T-cell (primary cell): ENCODE measurements around the gene CCDC136. TPM values are rescaled to one million over a fixed set of nuclear protein-coding genes. Genes with fewer than 3 reads are reported as not detected.

Source experiments
- ATAC-seq, 4 experiments: fragments of 200-7000 bp in 3 of 4; fragments of 150-1000 bp in 1 of 4; cut with Tn5 transposase; replicated peaks in 1 of 4; 1 replicate in 3 of 4; 2 replicates in 1 of 4; pipeline ENCODE4 v1.10.0; 2021; ENCODE audit warnings: moderate library complexity in 3 of 4, mild to moderate bottlenecking in 2 of 4, moderate number of reproducible peaks in 1 of 4
- CTCF ChIA-PET, 2 donors: fragments of 300-600 bp; sonication (Branson Sonifier 250); formaldehyde crosslinking; loops; one replicate each; lab custom pipeline; 2022; ENCODE audit warnings: antibody characterized with exemption in 2 of 2; lab: Charles Lee
- POLR2A ChIA-PET, 2 donors: fragments of 300-600 bp; sonication (Branson Sonifier 250); formaldehyde crosslinking; loops; one replicate each; lab custom pipeline; 2022; ENCODE audit warnings: antibody characterized with exemption in 2 of 2; lab: Charles Lee
- DNase-seq, 35 experiments: peaks; one replicate each; pipeline versions ENCODE4 v3.0.0 to v3.0.0-alpha.2; 2013 to 2023
- H3K27ac ChIP-seq: one replicate; pipeline ENCODE4 v1.5.1; 2013; ENCODE audit warnings: low read length
- H3K27me3 ChIP-seq, 2 experiments: replicated peaks in 1 of 2; 1 replicate in 1 of 2; 2 replicates in 1 of 2; pipeline versions ENCODE4 v1.6.1 to v1.7.0; 2013; ENCODE audit warnings: low read length in 1 of 2, mixed read lengths in 1 of 2; ENCODE audit not compliant: control insufficient read depth in 2 of 2, insufficient read depth in 2 of 2; ENCODE audit errors: extremely low read depth in 1 of 2
- H3K36me3 ChIP-seq, 2 donors: 1 replicate in 1 of 2; 2 replicates in 1 of 2; pipeline versions ENCODE4 v1.6.1 to v1.7.0; 2013; ENCODE audit warnings: low read length in 1 of 2; ENCODE audit not compliant: control insufficient read depth in 2 of 2, insufficient read depth in 1 of 2; ENCODE audit errors: extremely low read depth in 1 of 2
- H3K4me1 ChIP-seq, 2 experiments: 1 replicate in 1 of 2; 2 replicates in 1 of 2; pipeline versions ENCODE4 v1.6.1 to v1.7.0; 2013; ENCODE audit warnings: low read length in 2 of 2, mixed read lengths in 1 of 2; ENCODE audit not compliant: insufficient read depth in 2 of 2, control insufficient read depth in 1 of 2; ENCODE audit errors: extremely low read depth in 1 of 2
- H3K4me3 ChIP-seq, 2 donors: 1 replicate in 1 of 2; 2 replicates in 1 of 2; pipeline versions ENCODE4 v1.5.1 to v1.7.0; 2013; ENCODE audit warnings: mild to moderate bottlenecking in 2 of 2, low read length in 1 of 2, moderate library complexity in 1 of 2; ENCODE audit not compliant: control insufficient read depth in 1 of 2; ENCODE audit errors: extremely low read depth in 1 of 2
- H3K9me3 ChIP-seq: 2 replicates; pipeline ENCODE4 v1.7.0; 2013
- H3K27ac Mint-ChIP-seq, 2 donors: one replicate each; pipeline ENCODE4 v1.8.0; 2020 to 2021; ENCODE audit warnings: mild to moderate bottlenecking in 2 of 2, mixed read lengths in 2 of 2
- H3K27me3 Mint-ChIP-seq, 2 donors: one replicate each; pipeline ENCODE4 v1.8.0; 2021 to 2022; ENCODE audit warnings: mixed read lengths in 2 of 2
- H3K36me3 Mint-ChIP-seq: one replicate; pipeline ENCODE4 v1.8.0; 2021; ENCODE audit warnings: mixed read lengths
- H3K4me1 Mint-ChIP-seq, 3 donors: one replicate each; pipeline ENCODE4 v1.8.0; 2020 to 2022; ENCODE audit warnings: mixed read lengths in 3 of 3, mild to moderate bottlenecking in 1 of 3
- H3K4me3 Mint-ChIP-seq, 3 donors: one replicate each; pipeline ENCODE4 v1.8.0; 2020 to 2022; ENCODE audit warnings: mild to moderate bottlenecking in 3 of 3, mixed read lengths in 3 of 3, moderate library complexity in 3 of 3
- H3K9me3 Mint-ChIP-seq, 3 donors: one replicate each; pipeline ENCODE4 v1.8.0; 2020 to 2022; ENCODE audit warnings: mixed read lengths in 3 of 3
- WGBS: methylation state at CpG from one replicate; pipeline ENCODE4 v1.1.5; 2013; ENCODE audit warnings: missing lambda C conversion rate; ENCODE audit not compliant: insufficient coverage; 5-methylcytosine and 5-hydroxymethylcytosine counted together
- total RNA-seq, 35 experiments: library from RNA in 6 of 35; stranded (reverse) in 6 of 35; fragments of 120-200 nt in 1 of 35; gene quantifications; one replicate each; pipeline versions ENCODE4 v1.2.1 to v1.2.4 and lab custom pipeline; 2013 to 2026

CCDC136 gene
- total RNA-seq, 5 donors from 2014 or later (not counting 1 experiment from before 2014, with no cell fraction given): 7.6 to 15.7 (median 14.6) TPM

- H3K4me3 Mint-ChIP-seq: no peak overlapping the region
- no peaks in the 10 kb centered on the region for H3K36me3 Mint-ChIP-seq
- DNase-seq (no peak), ATAC-seq (no peak)
- whole genome bisulfite sequencing: 87% methylated on average over 28 of the region's 38 CpGs
- Histone ChIP-seq H3K27me3 (peaks cover 0 to 9% of the 10 kb centered on the region in 2 experiments), H3K4me1 (peaks cover 0 to 6% of the 10 kb centered on the region in 2 experiments), H3K27ac (no peak overlapping the region), H3K36me3 (no peaks in the 10 kb centered on the region), H3K4me3 (no peak overlapping the region), H3K9me3 (no peaks in the 10 kb centered on the region)
- ChIA-PET POLR2A (no interaction called here), CTCF (interaction anchor here in 1 of 2 donors (1.0 kb wide), 1 partner anchor 20 kb away, joined by 3 read pairs; the partner anchor contains the start of gene ATP6V1F)
- H3K27ac Mint-ChIP-seq: no peak overlapping the region
- H3K4me1 Mint-ChIP-seq: peaks cover 0 to 1% (median 0%) of the 10 kb centered on the region in 3 donors
- no peaks in the 10 kb centered on the region for H3K9me3 Mint-ChIP-seq
- H3K27me3 Mint-ChIP-seq: no peaks in the 10 kb centered on the region
These were observed 51.2 kb downstream of the CCDC136 start for GRCh38 chr7:128842674-128843641.

- CTCF ChIA-PET: no interaction called here
- Mint-ChIP-seq H3K4me3 (no peak overlapping the region), H3K27me3 (no peaks in the 10 kb centered on the region), H3K36me3 (no peaks in the 10 kb centered on the region), H3K27ac (no peak overlapping the region), H3K4me1 (peaks cover 0 to 1% (median 0%) of the 10 kb centered on the region in 3 donors), H3K9me3 (no peaks in the 10 kb centered on the region)
- Histone ChIP-seq H3K27me3 (peaks cover 0 to 9% of the 10 kb centered on the region in 2 experiments), H3K27ac (no peak overlapping the region), H3K9me3 (no peaks in the 10 kb centered on the region), H3K36me3 (no peaks in the 10 kb centered on the region), H3K4me3 (no peak overlapping the region), H3K4me1 (peaks cover 0 to 6% of the 10 kb centered on the region in 2 experiments)
- WGBS: 94% methylated on average over 14 of the region's 17 CpGs
- ATAC-seq (no peak), DNase-seq (no peak)
- POLR2A ChIA-PET: no interaction called here
These were observed 52.3 kb downstream of the CCDC136 start for GRCh38 chr7:128843938-128844621.

GRCh38 chr7:128844777-128845311 is 53.1 kb downstream of the CCDC136 start:
- peaks cover 0 to 1% (median 0%) of the 10 kb centered on the region in 3 donors for H3K4me1 Mint-ChIP-seq
- no peak overlapping the region for H3K27ac Mint-ChIP-seq
- Histone ChIP-seq H3K4me3 (no peak overlapping the region), H3K36me3 (no peaks in the 10 kb centered on the region), H3K27me3 (peaks cover 0 to 11% of the 10 kb centered on the region in 2 experiments), H3K4me1 (peaks cover 0 to 6% of the 10 kb centered on the region in 2 experiments), H3K27ac (no peak overlapping the region), H3K9me3 (no peaks in the 10 kb centered on the region)
- DNase-seq (no peak), ATAC-seq (no peak)
- POLR2A ChIA-PET: no interaction called here
- no peaks in the 10 kb centered on the region for H3K36me3 Mint-ChIP-seq
- WGBS: 91% methylated on average over 22 of the region's 25 CpGs
- no peak overlapping the region for H3K4me3 Mint-ChIP-seq
- CTCF ChIA-PET: no interaction called here
- H3K9me3 Mint-ChIP-seq: no peaks in the 10 kb centered on the region
- H3K27me3 Mint-ChIP-seq: no peaks in the 10 kb centered on the region

DNA sequence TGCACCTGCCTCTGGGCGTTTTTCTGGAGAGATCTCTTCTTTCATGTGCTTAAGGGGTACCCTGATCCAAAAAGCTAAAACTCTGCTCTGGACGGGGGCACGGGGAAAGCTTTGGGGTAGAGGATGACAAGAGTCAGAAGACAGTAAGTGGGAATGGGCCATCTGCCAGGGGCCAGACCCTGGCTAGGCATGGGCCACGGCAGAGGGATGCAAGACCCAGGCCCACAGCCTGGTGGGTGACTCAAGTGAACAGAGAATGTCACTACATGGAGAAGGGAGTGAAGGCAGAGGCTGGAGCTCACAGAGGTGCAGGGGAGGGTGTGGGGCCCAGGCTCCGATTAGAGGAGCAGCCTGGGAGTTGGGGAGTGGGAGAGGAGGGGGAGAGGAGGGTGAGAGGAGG is 53.7 kb downstream of the CCDC136 start:
- H3K4me3 Mint-ChIP-seq: no peak overlapping the region
- DNase-seq: no peak
- H3K27ac Mint-ChIP-seq: no peak overlapping the region
- H3K9me3 Mint-ChIP-seq: no peaks in the 10 kb centered on the region
- H3K27me3 ChIP-seq: peaks cover 0 to 11% of the 10 kb centered on the region in 2 experiments
- H3K4me1 ChIP-seq: peaks cover 0 to 6% of the 10 kb centered on the region in 2 experiments
- H3K9me3 ChIP-seq: no peaks in the 10 kb centered on the region
- H3K36me3 ChIP-seq: no peaks in the 10 kb centered on the region
- no peaks in the 10 kb centered on the region for H3K27me3 Mint-ChIP-seq
- peaks cover 0 to 1% (median 0%) of the 10 kb centered on the region in 3 donors for H3K4me1 Mint-ChIP-seq
- no peak for ATAC-seq
- no peaks in the 10 kb centered on the region for H3K36me3 Mint-ChIP-seq
- H3K4me3 ChIP-seq: no peak overlapping the region
- H3K27ac ChIP-seq: no peak overlapping the region
- WGBS: 78% methylated on average over 4 of the region's 5 CpGs
- ChIA-PET POLR2A (no interaction called here), CTCF (no interaction called here)

GRCh38 chr7:128845987-128846386 is 54.2 kb downstream of the CCDC136 start:
- no peak overlapping the region for H3K27ac Mint-ChIP-seq
- 86% methylated on average over 18 of the region's 19 CpGs for WGBS
- H3K9me3 Mint-ChIP-seq: no peaks in the 10 kb centered on the region
- Histone ChIP-seq H3K4me1 (peaks cover 0 to 6% of the 10 kb centered on the region in 2 experiments), H3K27ac (no peak overlapping the region), H3K9me3 (no peaks in the 10 kb centered on the region), H3K36me3 (no peaks in the 10 kb centered on the region), H3K4me3 (no peak overlapping the region), H3K27me3 (peaks cover 0 to 11% of the 10 kb centered on the region in 2 experiments)
- peaks cover 0 to 1% (median 0%) of the 10 kb centered on the region in 3 donors for H3K4me1 Mint-ChIP-seq
- ChIA-PET POLR2A (no interaction called here), CTCF (no interaction called here)
- no peak overlapping the region for H3K4me3 Mint-ChIP-seq
- H3K36me3 Mint-ChIP-seq: no peaks in the 10 kb centered on the region
- H3K27me3 Mint-ChIP-seq: no peaks in the 10 kb centered on the region
- ATAC-seq (no peak), DNase-seq (no peak)

- no peak overlapping the region for H3K27ac ChIP-seq
- no peaks in the 10 kb centered on the region for H3K36me3 ChIP-seq
- DNase-seq: no peak
- no peak overlapping the region for H3K27ac Mint-ChIP-seq
- H3K4me1 Mint-ChIP-seq: peaks cover 0 to 1% (median 0%) of the 10 kb centered on the region in 3 donors
- peaks cover 0 to 10% of the 10 kb centered on the region in 2 experiments for H3K27me3 ChIP-seq
- ChIA-PET POLR2A (no interaction called here), CTCF (interaction anchor here in 1 of 2 donors (0.5 kb wide), 1 partner anchor 85 kb away, joined by 4 read pairs; no protein-coding TSS in a partner anchor)
- no CpG with 5 or more reads among the region's 14 CpGs for WGBS
- H3K27me3 Mint-ChIP-seq: no peaks in the 10 kb centered on the region
- H3K4me3 ChIP-seq: no peak overlapping the region
- no peaks in the 10 kb centered on the region for H3K9me3 ChIP-seq
- no peak overlapping the region for H3K4me3 Mint-ChIP-seq
- no peak for ATAC-seq
- no peaks in the 10 kb centered on the region for H3K9me3 Mint-ChIP-seq
- H3K36me3 Mint-ChIP-seq: no peaks in the 10 kb centered on the region
- H3K4me1 ChIP-seq: peaks cover 0 to 4% of the 10 kb centered on the region in 2 experiments
These were observed 55.1 kb downstream of the CCDC136 start for GRCh38 chr7:128846781-128847444.
